OCI-LY7 (cell line): ENCODE measurements around the gene CFAP100. TPM values are rescaled to one million over a fixed set of nuclear protein-coding genes. Genes with fewer than 3 reads are reported as not detected.

Experiments
- BruUV-seq: library from RNA; stranded (reverse); fragments of 400-500 nt; replicated peaks from 2 replicates; lab custom pipeline; 2021; lab: Mats Ljungman, UMichigan
- CTCF ChIA-PET: fragments of 300-600 bp; sonication (Branson Sonifier 250); formaldehyde crosslinking; loops from one replicate; lab custom pipeline; 2022; ENCODE audit warnings: antibody characterized with exemption; ENCODE audit not compliant: unreplicated experiment; lab: Charles Lee
- POLR2A ChIA-PET: fragments of 300-600 bp; sonication (Branson Sonifier 250); formaldehyde crosslinking; loops from one replicate; lab custom pipeline; 2022; ENCODE audit warnings: antibody characterized with exemption; lab: Charles Lee
- DNase-seq: peaks from one replicate; pipeline ENCODE4 v3.0.0-alpha.2; 2015; ENCODE audit warnings: low spot score
- H2AFZ ChIP-seq: fragments of 200-600 bp; sonication (generic), shearing (Covaris generic); 2 replicates; pipeline ENCODE4 v1.6.1; 2014; ENCODE audit warnings: mild to moderate bottlenecking, antibody characterized with exemption, low read length, moderate library complexity
- H3K27ac ChIP-seq: fragments of 200-600 bp; sonication (generic); 2 replicates; pipeline ENCODE4 v1.5.1; 2014; ENCODE audit warnings: mixed run types, low read depth, mild to moderate bottlenecking, moderate library complexity, low read length, inconsistent platforms; ENCODE audit not compliant: poor library complexity, severe bottlenecking
- H3K36me3 ChIP-seq: fragments of 200-600 bp; sonication (generic); 2 replicates; pipeline ENCODE4 v1.6.1; 2014; ENCODE audit warnings: mild to moderate bottlenecking, antibody characterized with exemption, low read length, moderate library complexity, mixed read lengths; ENCODE audit not compliant: insufficient read depth
- H3K4me1 ChIP-seq: fragments of 200-600 bp; sonication (generic); 2 replicates; pipeline ENCODE4 v1.5.1; 2014; ENCODE audit warnings: mild to moderate bottlenecking, low read length; ENCODE audit not compliant: insufficient read depth, poor library complexity, severe bottlenecking
- H3K4me2 ChIP-seq: fragments of 200-600 bp; sonication (generic); 2 replicates; pipeline ENCODE4 v1.6.1; 2014; ENCODE audit warnings: mild to moderate bottlenecking, low read length
- H3K4me3 ChIP-seq: fragments of 200-600 bp; sonication (generic); 2 replicates; pipeline ENCODE4 v1.5.1; 2014; ENCODE audit warnings: mild to moderate bottlenecking, low read depth, low read length; ENCODE audit not compliant: poor library complexity, severe bottlenecking
- H3K79me2 ChIP-seq: fragments of 200-600 bp; sonication (generic); 2 replicates; pipeline ENCODE4 v1.6.1; 2016; ENCODE audit warnings: low read depth, mild to moderate bottlenecking, low read length, moderate library complexity, mixed read lengths; ENCODE audit not compliant: insufficient read depth
- H3K9me2 ChIP-seq: fragments of 200-600 bp; sonication (generic); 2 replicates; pipeline ENCODE4 v1.6.1; 2016; ENCODE audit warnings: mild to moderate bottlenecking, low read length, mixed read lengths; ENCODE audit not compliant: insufficient read depth
- H3K9me3 ChIP-seq: fragments of 200-600 bp; sonication (generic); 2 replicates; pipeline ENCODE4 v1.6.1; 2014; ENCODE audit warnings: mild to moderate bottlenecking, mixed run types, low read length, mixed read lengths
- H4K20me1 ChIP-seq: fragments of 200-600 bp; sonication (generic); 2 replicates; pipeline ENCODE4 v1.6.1; 2014; ENCODE audit warnings: mild to moderate bottlenecking, antibody characterized with exemption, low read length, moderate library complexity, mixed read lengths; ENCODE audit not compliant: insufficient read depth
- EZH2phosphoT487 ChIP-seq: fragments of 200-600 bp; sonication (generic); IDR thresholded peaks from 2 replicates; pipeline ENCODE4 v1.6.1; 2018; ENCODE audit warnings: low read depth, borderline replicate concordance, mild to moderate bottlenecking, mixed run types, antibody characterized with exemption, low read length, moderate library complexity, mixed read lengths
- intact Hi-C: fragments of 100-400 bp; cut with micrococcal nuclease; formaldehyde crosslinking; loops from one replicate; pipeline ENCODE4 v1.10.0; 2022; ENCODE audit not compliant: unreplicated experiment
- total RNA-seq, 2 experiments: library from RNA; depleted of rRNA in 1 of 2; stranded (reverse); fragments of >200 nt in 1 of 2; shearing (Covaris generic) in 1 of 2; gene quantifications; 2 replicates each; pipeline ENCODE4 v1.2.3, GENCODE V29; 2014 to 2022
- TF ChIP-seq, protein P1 (sequence below): fragments of 200-600 bp; sonication (generic); conservative IDR thresholded peaks from 2 replicates; pipeline ENCODE4 v1.5.1; 2014; ENCODE audit warnings: mild to moderate bottlenecking, antibody characterized with exemption, low read length, moderate library complexity, mixed read lengths

The CFAP100 gene
- total RNA-seq, 2 experiments from 2014 or later: not detected

DNA sequence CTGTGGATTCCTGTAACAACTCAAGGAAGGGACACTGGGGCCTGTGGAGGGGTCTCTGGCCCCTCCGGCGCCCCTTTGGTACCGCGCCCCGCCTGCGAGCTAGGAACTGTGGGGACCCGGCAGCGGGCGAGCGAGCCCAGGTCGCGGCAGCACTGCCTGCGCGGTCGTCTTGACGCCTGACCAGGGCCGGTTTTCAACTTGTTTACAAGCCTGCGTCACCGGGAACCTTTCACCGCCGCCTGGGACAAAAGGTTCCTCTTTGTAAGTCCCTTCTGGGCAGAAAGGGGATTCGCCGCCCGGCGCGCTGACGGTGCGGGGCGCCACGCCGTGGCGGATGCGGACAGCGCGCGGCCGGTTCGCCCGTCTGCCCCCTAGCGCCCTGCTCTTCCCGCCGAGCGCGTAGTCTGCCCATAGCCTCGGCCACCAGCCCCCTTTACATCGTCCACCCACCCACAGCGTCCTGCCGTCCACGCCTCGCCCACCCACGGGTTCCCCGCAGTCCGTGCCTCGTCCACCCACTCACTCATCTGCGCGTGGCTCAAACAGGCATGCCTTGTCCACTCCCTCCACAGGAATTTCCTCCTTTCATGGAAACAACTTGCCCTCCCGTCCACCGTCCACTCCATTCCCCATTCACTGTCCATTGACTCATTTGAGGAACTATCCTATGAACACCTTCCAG, 5.5 kb upstream of the CFAP100 start:
- Histone ChIP-seq H3K36me3 (no peaks in the 10 kb centered on the region), H2AFZ (peak overlapping the region; percentile 88; the same call in 1 of the 2 replicates), H3K9me2 (no peaks in the 10 kb centered on the region), H3K9me3 (no peaks in the 10 kb centered on the region), H3K79me2 (no peaks in the 10 kb centered on the region), H3K27ac (no peak overlapping the region), H3K4me1 (peaks cover 14% of the 10 kb centered on the region), H3K4me2 (peak overlapping the region; percentile 45; the same call in 1 of the 2 replicates), H4K20me1 (no peaks in the 10 kb centered on the region), H3K4me3 (peak overlapping the region; percentile 48)
- POLR2A ChIA-PET: interaction anchor here (0.7 kb wide), 1 partner anchor 143 kb away, joined by 3 read pairs; no protein-coding TSS in a partner anchor
- CTCF ChIA-PET: interaction anchor here (0.6 to 1.4 kb wide), 3 partner anchors 25 to 144 kb away, joined by 3 to 17 read pairs (median 3); no protein-coding TSS in a partner anchor
- peak; percentile 81 for DNase-seq
- intact Hi-C loops: loop anchor here (1.0 kb wide), 3 partner anchors 130 to 255 kb away; no protein-coding TSS in a partner anchor
- no TSS peak for BruUV-seq
- TF ChIP-seq EZH2phosphoT487: no peak
- TF ChIP-seq, protein P1, sequence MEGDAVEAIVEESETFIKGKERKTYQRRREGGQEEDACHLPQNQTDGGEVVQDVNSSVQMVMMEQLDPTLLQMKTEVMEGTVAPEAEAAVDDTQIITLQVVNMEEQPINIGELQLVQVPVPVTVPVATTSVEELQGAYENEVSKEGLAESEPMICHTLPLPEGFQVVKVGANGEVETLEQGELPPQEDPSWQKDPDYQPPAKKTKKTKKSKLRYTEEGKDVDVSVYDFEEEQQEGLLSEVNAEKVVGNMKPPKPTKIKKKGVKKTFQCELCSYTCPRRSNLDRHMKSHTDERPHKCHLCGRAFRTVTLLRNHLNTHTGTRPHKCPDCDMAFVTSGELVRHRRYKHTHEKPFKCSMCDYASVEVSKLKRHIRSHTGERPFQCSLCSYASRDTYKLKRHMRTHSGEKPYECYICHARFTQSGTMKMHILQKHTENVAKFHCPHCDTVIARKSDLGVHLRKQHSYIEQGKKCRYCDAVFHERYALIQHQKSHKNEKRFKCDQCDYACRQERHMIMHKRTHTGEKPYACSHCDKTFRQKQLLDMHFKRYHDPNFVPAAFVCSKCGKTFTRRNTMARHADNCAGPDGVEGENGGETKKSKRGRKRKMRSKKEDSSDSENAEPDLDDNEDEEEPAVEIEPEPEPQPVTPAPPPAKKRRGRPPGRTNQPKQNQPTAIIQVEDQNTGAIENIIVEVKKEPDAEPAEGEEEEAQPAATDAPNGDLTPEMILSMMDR: peak; percentile 89

DNA sequence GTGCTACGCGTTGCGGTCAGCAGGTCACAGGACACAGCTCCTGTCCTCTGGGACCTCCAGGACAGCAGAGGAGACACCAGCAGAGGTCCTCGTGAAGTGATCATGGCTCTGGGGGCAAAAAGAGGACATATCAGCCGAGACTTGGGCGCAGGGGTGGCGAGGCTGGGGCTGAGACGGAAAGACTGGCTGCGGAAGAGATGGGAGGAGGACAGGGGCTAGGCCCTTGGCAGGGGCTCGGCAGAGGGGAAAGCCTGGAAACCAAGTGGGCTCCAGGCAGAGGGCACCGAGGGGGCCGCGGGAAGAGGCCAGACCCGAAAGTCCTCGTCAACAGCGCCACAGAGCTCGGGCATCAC, 4.9 kb upstream of the CFAP100 start:
- intact Hi-C loops: loop anchor here (1.0 kb wide), 3 partner anchors 130 to 255 kb away; no protein-coding TSS in a partner anchor
- CTCF ChIA-PET: interaction anchor here (0.7 to 0.8 kb wide), 2 partner anchors 32 to 129 kb away, joined by 3 to 5 read pairs; no protein-coding TSS in a partner anchor
- TF ChIP-seq EZH2phosphoT487: no peak
- TF ChIP-seq, protein P1: no peak

DNA sequence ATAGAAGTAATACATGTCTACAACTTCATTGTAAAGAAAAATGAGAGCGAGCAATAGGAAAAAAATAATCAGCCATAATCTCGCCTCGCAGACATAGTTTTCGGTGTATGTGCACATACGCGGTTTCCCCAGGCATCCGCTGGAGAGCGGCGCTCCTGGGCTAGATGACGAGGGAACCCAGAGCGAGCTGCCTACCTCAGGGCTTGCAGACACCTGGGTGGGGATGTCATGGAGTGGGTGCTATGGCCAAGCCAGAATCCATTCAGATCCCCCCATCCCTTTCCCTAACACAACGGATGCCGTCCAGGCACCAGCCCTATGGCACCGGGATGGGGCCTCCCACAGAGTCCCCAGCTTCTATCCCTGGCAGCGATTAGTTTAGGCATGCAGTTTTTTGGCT, 4.5 kb upstream of the CFAP100 start:
- Histone ChIP-seq H3K4me2 (no peak overlapping the region), H3K9me2 (no peaks in the 10 kb centered on the region), H3K9me3 (no peaks in the 10 kb centered on the region), H3K4me1 (peaks cover 14% of the 10 kb centered on the region), H3K36me3 (no peaks in the 10 kb centered on the region), H3K4me3 (no peak overlapping the region), H2AFZ (no peak overlapping the region), H3K79me2 (no peaks in the 10 kb centered on the region), H3K27ac (no peak overlapping the region), H4K20me1 (no peaks in the 10 kb centered on the region)
- ChIA-PET CTCF (interaction anchor here (0.7 to 0.8 kb wide), 2 partner anchors 32 to 129 kb away, joined by 3 to 5 read pairs; no protein-coding TSS in a partner anchor), POLR2A (no interaction called here)
- DNase-seq: no peak
- intact Hi-C loops: no loop called here
- no peak for TF ChIP-seq EZH2phosphoT487
- BruUV-seq: no TSS peak

More for the DNA sequence above, 4.9 kb upstream of the CFAP100 start:
- POLR2A ChIA-PET: no interaction called here
- Histone ChIP-seq H3K9me3 (no peaks in the 10 kb centered on the region), H2AFZ (peak overlapping the region; percentile 88; the same call in 1 of the 2 replicates), H3K4me3 (no peak overlapping the region), H3K4me1 (peaks cover 14% of the 10 kb centered on the region), H3K9me2 (no peaks in the 10 kb centered on the region), H3K79me2 (no peaks in the 10 kb centered on the region), H3K4me2 (no peak overlapping the region), H3K36me3 (no peaks in the 10 kb centered on the region), H3K27ac (no peak overlapping the region), H4K20me1 (no peaks in the 10 kb centered on the region)
- BruUV-seq: no TSS peak
- no peak for DNase-seq
